Activated naive CD8-positive, alpha-beta T cell treated with anti-CD3 and anti-CD28 coated beads, Interleukin-2, amount 50 U/mL, for 16 hours (primary cell): ENCODE measurements around the gene OLIG2.

Source experiments
- DNase-seq: peaks from one replicate; pipeline ENCODE4 v3.0.0-alpha.2; 2020; ENCODE audit warnings: low read depth, low spot score

Gene OLIG2

GRCh38 chr21:33025489-33026442 is at the start of gene OLIG2:
OLIG2 (plus strand) TSS chr21:33025935; CDS start chr21:33026863, 928 bp downstream.
- no peak for DNase-seq

- no peak for DNase-seq
These were observed 48.9 kb upstream of the OLIG2 start for GRCh38 chr21:32976791-32977190.

- no peak for DNase-seq
These were observed 48.5 kb upstream of the OLIG2 start for GRCh38 chr21:32977216-32977615.

GRCh38 chr21:32978331-32979270 is 47.1 kb upstream of the OLIG2 start:
- DNase-seq: no peak

GRCh38 chr21:32979598-32980268 is 46.0 kb upstream of the OLIG2 start:
- DNase-seq: no peak

- DNase-seq: no peak
These were observed 44.6 kb upstream of the OLIG2 start for GRCh38 chr21:32981096-32981495.

GRCh38 chr21:32990666-32991065 is 35.1 kb upstream of the OLIG2 start:
- DNase-seq: no peak

- no peak for DNase-seq
These were observed 34.4 kb upstream of the OLIG2 start for GRCh38 chr21:32991361-32991760.

GRCh38 chr21:32993894-32994293 is 31.8 kb upstream of the OLIG2 start:
- no peak for DNase-seq

- no peak for DNase-seq
These were observed 31.4 kb upstream of the OLIG2 start for GRCh38 chr21:32994305-32994704.

- DNase-seq: no peak
These were observed 18.0 kb upstream of the OLIG2 start for GRCh38 chr21:33007747-33008146.

GRCh38 chr21:33008333-33009051 is 17.2 kb upstream of the OLIG2 start:
- no peak for DNase-seq

GRCh38 chr21:33010931-33011330 is 14.8 kb upstream of the OLIG2 start:
- no peak for DNase-seq

GRCh38 chr21:33011462-33011861 is 14.3 kb upstream of the OLIG2 start:
- DNase-seq: no peak

GRCh38 chr21:33013626-33014025 is 12.1 kb upstream of the OLIG2 start:
- no peak for DNase-seq

- DNase-seq: no peak
These were observed 11.4 kb upstream of the OLIG2 start for GRCh38 chr21:33014331-33014730.

- no peak for DNase-seq
These were observed 10.6 kb upstream of the OLIG2 start for GRCh38 chr21:33015096-33015495.

GRCh38 chr21:33015756-33016155 is 10.0 kb upstream of the OLIG2 start:
- no peak for DNase-seq

- no peak for DNase-seq
These were observed 6.8 kb upstream of the OLIG2 start for GRCh38 chr21:33018707-33019465.

GRCh38 chr21:33019516-33019884 is 6.2 kb upstream of the OLIG2 start:
- DNase-seq: no peak
